Iris pigment epithelial cell (primary cell): Measurements from ENCODE around the gene STBD1.
"Not testable (repeated sequence)": the region's sequence is repeated elsewhere in the genome, so short reads cannot be mapped to it uniquely, and the experiment has no call there.

Source experiments
- DNase-seq: peaks from one replicate; pipeline ENCODE4 v3.0.0-alpha.2; 2011; ENCODE audit warnings: low read depth

The STBD1 gene

GRCh38 chr4:76322236-76322635, 15.7 kb downstream of the STBD1 start:
- DNase-seq, result no peak

GRCh38 chr4:76325072-76325471, 18.5 kb downstream of the STBD1 start:
- no peak for DNase-seq

- no peak for DNase-seq
These were observed 20.0 kb downstream of the STBD1 start for GRCh38 chr4:76326515-76326914.

DNA sequence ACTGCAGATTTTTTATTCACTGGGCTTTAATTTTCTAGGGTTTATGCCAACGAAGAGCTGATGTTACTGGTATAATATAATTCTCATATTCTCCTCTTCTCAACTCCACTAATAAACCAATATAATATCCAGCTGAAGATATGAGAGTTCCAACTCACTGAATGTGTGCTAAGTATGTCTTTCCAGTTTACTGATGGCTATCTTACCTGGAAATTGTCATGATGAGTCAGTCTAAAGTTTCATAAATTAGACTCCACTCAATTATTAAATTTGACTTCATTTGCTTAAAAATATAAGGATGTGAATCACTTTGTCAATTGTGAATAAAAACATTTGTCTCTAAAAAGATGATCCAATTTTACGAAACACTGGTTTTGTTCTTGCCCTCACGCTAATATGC, 28.4 kb downstream of the STBD1 start:
- no peak for DNase-seq

DNA sequence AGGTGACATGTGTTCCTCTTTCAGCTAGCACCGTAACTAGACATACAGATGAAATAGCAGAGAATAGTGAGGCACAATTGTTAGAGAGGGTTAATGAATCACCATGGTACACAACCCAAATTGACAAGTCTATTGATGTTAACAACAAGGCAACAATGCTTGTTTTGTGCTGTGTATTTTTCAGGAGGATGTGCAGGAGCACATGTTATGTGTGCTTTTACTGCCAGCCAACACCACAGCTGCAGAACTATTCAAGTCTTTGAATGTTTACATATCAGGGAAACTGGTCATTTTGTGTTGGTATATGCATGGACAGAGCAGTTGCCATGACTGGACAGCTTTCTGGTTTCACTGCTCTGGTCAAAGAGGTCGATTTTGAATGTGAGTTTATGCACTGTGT, 32.8 kb downstream of the STBD1 start:
- DNase-seq, result peak; percentile 3

GRCh38 chr4:76341063-76341462, 34.5 kb downstream of the STBD1 start:
- peak; percentile 82 for DNase-seq

- DNase-seq, result no peak
These were observed 35.7 kb downstream of the STBD1 start for GRCh38 chr4:76342191-76342590.

DNA sequence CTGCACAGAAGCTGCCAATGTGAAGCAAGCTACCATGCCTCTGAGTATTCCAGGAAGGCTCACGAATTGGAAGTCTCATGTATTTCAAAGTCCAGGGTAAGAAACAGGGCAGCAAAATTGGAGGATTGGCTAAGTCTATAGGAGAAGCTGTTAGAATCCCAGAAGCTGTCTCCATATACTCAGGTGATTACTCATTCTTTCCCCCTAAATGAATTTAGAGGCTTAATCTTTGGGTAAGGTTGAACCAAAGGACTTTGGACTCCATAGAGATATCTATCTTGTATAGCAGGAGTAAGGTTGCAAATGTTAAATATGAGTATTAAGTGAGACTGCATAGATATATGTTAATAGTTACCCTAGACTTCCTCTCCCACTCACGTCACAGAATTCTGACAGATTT, 36.3 kb downstream of the STBD1 start:
- no peak for DNase-seq

GRCh38 chr4:76354517-76355473, 48.3 kb downstream of the STBD1 start:
- no peak for DNase-seq

- DNase-seq, result no peak
These were observed 51.4 kb downstream of the STBD1 start for GRCh38 chr4:76357981-76358380.

- DNase-seq, result not testable (repeated sequence)
These were observed 53.4 kb downstream of the STBD1 start for GRCh38 chr4:76359881-76360466.
